GM18867 (cell line): Measurements from ENCODE around the gene PTGDR2.

Source experiments
- ATAC-seq: cut with Tn5 transposase; IDR thresholded peaks from one replicate; pipeline ENCODE4 v1.9.1; 2021; ENCODE audit warnings: mild to moderate bottlenecking, moderate library complexity; ENCODE audit not compliant: unreplicated experiment

The PTGDR2 gene

DNA sequence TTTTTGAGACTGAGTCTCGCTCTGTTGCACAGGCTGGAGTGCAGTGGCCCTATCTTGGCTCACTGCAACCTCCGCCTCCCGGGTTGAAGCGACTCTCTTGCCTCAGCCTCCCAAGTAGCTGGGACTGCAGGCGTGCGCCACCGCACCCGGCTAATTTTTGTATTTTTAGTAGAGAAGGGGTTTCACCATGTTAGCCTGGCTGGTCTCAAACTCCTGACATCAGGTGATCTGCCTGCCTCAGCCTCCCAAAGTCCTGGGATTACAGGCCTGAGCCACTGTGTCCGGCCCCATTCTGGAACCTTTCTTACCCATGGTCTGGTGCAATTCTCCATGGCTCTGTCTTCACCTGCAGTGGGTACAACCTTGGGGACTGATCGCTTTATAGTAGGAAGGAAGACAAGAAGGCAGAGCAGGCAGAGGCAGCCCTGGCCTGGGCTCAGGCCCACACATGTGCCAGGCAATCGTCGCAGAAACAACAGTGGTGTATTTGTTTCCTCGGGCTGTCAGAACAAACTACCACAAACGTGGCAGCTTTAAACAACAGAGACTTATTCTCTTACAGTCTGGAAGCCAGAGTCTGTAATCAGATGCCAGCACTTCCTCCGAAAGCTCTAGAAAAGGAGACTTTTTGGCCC, 4.0 kb upstream of the PTGDR2 start:
- ATAC-seq: no peak

DNA sequence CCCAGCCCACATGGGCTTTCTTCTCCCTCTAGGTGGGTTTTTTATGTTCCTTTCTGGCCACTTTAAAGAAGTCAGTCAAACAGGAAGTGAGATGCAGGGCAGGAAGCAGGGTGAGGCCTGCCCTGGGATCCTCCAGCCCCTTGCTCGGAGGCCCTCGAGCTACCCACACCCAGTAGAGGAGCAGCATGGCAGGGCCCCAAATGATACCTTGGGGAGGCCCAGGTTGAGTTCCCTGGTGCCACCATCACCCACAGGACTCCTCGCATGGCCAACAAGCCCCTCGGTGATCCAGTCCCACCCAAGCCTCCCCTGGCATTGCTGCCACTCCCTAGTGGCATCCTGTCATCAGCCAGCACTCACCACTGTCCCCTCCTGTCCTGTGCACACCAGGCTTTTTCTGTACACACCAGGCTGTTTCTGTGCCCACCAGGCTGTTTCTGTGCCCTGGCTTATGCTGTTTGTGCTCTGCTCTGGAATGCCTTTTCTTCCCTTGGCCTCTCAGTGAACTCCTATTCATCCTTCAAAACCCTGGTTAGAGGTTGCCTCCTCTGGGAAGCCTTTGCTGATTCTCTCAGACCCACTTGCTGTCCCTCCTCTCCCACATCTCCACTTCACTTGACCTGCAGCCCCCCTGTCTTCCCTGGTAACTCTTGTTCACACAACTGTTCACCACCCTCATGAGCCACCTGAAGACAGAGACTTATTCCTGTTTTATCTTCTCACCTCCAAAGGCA, 3.1 kb upstream of the PTGDR2 start:
- ATAC-seq: no peak

- ATAC-seq: no peak
Observed at GRCh38 chr11:60858236-60858635, 2.5 kb upstream of the PTGDR2 start.

DNA sequence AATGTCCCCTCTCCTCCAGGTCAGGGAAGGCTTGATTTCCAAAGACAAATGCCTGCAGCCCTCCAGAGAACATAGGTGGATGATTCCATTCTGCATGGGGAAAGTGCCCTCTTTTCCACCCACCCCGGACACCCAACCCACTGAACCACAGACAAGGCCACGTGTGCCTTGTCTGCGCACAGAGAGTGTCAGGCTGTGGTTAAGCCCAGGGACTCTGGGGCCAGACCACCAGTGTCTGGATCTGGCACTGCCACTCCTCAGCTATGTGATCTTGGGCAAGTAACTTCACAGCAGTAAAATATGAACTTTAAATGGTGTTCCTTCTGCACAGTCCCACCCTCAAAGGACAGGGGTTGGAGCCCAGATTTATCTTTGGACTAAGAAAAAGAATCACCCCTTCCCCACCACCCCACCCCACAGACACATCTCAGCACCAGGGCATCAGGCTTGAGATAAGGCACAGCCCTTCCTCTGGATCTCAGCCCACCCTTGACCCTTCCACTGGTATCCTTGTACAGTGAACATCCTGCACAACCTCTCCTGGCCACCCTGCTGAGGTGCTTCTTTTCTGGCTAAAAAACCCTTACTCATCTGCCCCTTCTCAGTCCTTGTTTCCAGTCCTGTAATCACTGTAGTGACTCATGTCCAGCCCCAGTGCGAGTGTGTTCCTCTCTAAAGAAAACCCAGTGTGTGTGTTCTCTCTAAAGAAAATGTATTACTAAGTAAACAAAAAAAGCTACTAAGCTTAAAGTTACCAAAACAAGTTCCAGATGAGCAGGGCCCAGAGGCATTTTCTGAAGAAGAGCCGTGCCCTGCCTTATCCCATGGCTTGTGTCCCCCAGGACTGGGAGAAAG, 1.9 kb upstream of the PTGDR2 start:
- no peak for ATAC-seq

- no peak for ATAC-seq
Observed at GRCh38 chr11:60854847-60855725, 664 bp downstream of the PTGDR2 start.

DNA sequence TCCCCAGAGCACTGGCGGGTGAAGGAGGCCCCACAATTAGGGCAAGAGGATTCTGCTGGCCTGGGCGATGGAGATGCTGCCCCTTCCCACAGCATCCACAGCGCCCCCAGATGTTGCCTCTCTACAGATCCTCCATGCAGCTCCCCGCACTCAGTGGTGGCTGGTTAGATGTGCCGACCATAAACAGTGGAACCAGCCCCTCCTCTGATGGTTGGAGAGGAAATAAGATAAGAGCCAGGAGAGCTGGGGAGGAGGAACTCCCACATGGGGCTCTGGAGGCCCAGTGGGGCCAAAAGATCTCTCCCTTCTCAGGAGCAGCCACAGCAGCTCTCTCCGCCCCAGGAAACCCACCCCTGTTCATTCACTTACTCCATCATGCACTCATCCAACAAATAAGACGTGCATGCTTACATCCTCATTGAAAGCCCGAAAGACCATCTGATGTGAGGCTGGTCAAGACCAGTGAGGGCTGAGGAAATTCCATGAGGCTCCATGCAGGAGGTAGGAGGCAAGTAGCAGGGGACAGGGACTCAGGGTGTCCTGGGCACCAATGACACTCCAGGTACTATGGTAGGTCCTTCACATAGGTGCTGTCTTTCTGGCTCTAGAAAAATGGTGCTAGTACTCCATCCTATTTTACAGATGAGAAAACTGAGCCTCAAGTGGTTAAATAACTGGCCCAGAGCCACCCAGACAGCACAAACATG, 1.5 kb downstream of the PTGDR2 start:
- no peak for ATAC-seq

DNA sequence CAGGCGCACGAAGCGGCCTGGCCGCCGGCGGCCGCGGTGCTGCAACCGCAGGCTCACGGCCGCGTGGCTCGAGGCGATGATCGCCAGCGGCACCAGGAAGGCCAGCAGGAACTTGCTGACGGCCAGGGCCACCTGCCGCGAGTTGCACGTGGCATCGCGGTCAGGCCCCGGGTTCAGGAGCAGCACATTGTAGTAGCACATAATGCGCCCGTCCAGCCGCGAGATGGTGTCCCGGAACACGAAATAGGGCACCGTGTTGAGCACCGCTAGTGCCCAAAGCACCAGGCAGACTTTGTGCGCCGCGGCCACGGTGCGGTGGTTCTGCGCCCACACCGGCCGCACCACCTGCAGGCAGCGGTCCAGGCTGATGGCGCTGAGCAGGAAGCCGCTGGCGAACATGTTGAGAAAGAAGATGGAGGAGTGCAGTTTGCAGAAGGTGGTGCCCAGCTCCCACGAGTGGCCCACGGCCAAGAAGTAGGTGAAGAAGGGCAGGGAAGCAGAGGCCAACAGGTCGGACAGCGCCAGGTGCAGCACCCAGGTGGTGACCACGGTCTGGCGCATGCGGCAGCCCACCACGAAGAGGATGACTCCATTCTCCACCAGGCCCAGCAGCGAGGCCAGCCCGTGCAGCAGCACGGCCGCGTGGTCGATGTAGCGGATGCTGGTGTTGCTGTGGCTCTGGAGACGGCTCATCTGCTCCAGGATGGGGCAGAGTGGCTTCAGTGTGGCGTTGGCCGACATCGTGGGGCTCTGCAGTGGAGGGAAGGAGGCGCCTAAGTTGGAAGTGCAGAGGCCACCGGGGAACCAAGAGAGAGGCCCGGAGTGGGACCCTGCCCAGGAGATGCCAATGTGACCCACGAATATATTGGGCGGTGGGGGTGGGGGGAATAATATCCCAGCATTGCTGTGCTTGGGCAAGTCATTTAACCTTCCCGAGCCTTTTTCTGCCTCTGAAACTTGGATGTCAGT, 2.5 kb downstream of the PTGDR2 start:
- ATAC-seq: no peak

- ATAC-seq: no peak
Observed at GRCh38 chr11:60852117-60852981, 3.4 kb downstream of the PTGDR2 start.

GRCh38 chr11:60851327-60852104, 4.2 kb downstream of the PTGDR2 start:
- no peak for ATAC-seq

DNA sequence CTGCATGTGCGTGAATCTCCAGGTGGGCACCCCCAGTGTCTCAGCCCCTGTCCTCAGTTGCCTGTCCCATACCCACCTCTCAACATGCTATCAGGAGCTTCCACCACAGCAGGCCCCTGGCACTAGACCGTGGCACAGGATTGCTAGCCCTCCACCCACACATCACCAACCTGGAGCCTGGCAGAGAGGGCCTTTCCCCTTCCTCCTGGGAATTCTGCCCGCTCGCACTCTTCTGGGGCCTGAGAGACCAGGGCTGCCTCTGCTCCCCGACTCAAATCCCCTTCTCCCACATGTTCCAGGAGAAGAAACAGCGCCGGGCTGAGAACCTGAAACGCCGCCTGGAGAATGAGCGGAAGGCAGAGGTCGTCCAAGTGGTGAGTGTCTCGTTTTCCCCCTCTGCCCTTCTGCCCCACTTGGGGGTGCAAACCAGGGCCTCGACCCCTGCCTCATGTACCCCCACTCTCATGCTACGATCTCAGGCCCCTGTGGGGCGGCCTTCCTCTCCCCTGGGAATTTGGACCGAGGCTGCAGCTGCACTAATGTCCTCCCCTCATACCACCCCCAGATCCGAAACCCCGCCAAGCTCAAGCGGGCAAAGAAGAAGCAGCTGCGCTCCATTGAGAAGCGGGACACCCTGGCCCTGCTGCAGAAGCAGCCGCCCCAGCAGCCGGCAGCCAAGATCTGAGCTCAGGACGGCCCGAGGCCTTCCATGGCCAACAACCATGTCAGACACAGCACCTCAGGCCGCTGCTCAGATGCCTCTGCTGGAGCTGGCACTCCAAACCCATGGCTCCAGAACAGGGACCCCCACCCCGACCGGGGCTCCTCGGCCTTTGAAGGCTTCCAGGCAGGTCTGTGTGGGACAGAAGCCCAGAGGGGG, 5.9 kb downstream of the PTGDR2 start:
- no peak for ATAC-seq

DNA sequence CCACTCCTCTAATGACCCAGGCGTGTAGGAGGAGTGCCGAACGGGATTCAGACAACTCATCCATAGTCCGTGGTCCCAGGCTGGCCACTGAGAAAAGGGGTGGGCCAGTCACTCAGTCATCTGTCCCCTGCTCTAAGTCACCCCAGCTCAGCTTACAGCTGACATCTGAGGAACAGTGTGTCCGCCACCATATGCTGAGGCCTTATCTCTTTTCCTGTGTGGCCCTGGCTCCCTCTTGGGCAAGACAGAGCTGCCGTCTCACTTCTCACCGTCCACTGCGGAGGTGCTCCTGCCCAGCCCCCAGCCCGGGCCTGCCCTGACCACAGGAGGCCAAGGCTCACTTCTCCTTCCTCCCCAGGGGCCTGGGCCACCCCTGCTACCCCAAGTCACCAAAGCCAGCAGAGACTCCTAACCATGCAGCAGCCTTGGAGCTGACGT, 7.0 kb downstream of the PTGDR2 start:
- no peak for ATAC-seq

DNA sequence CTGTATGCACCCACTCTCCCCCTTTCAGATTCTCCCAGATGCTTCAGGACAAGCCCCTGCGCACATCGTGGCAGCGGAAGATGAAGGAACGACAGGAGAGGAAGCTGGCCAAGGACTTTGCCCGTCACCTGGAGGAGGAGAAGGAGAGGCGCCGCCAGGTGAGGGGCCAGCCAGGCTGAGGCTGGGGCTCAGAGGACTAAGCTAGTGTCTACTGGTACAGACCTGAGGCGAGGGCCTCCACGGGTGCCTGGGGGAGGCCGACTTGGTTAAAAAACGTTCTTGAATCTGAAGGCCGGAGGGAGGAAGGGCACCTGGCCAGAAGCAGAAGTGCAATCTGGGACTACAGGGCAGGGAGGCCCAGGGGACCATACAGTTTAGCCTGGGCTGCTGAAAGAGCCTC, 7.9 kb downstream of the PTGDR2 start:
- ATAC-seq: no peak

DNA sequence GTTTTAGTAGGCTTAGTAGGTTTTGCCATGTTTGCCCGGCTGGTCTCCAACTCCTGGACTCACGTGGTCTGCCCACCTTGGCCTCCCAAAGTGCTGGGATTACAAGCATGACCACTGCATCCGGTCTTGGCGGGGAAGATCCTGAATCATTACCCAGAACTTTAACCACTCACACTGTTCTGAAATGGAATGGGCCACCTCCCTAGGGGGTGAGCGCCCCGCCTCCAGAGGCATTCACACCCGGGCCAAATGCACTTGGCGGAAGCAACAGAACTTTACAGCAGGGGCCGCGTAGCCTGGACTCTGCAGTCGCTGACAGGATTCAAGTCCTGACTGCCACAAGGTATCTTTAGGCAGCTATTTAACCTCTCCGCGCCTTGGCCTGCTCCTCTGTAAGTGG, 8.5 kb downstream of the PTGDR2 start:
- ATAC-seq: no peak

DNA sequence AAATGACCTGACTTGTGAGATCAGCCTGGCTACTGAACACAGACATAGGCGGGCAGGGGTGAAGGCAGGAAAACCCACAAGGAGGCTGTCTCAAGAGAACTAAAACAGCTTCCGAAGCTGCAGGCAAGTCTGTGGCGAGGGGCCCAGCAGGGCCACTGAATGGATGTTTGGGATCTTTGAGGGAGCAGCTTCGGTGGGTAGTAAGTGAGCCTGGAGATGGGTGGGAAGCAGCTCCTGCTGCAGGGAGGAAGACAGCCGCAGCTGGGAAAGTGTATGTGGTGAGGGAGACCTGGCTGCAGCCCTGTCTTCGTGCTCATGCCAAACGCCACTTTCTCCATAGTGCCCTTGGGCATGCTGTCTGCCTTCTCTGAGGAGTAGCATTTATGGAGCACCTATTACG, 10.4 kb downstream of the PTGDR2 start:
- no peak for ATAC-seq

DNA sequence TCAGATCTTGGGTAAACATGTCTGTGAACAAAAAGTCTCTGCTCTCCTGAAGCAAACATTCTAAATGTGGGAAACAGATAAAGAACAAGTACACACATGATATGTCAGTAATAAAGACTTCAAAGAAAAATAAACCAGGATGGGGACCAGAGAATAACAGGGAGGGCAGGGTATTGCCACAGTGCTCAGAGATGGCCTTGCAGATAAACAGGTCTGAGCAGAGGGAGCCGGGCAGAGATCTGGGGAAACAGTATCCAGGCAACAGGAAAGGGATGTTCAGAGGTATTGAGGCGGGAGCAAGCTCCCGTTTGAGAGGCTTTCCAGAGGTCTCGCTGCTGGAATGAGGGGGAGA, 10.9 kb downstream of the PTGDR2 start:
- ATAC-seq: no peak

- no peak for ATAC-seq
Observed at GRCh38 chr11:60844045-60844869, 11.5 kb downstream of the PTGDR2 start.
